SIG-M5 treated with dmso at 0.1 percent for 504 hours (cell line): ENCODE results near the gene SUN2.
A peak's percentile ranks its signal among the peaks of the same experiment; 100 is the strongest.
"Not testable (repeated sequence)": the region's sequence is repeated elsewhere in the genome, so short reads cannot be mapped to it uniquely, and the experiment has no call there.

Experiments
- DNase-seq: peaks from one replicate; lab custom pipeline; 2025; ENCODE audit not compliant: unreplicated experiment; lab: John Stamatoyannopoulos, UW

Gene SUN2, protein sequence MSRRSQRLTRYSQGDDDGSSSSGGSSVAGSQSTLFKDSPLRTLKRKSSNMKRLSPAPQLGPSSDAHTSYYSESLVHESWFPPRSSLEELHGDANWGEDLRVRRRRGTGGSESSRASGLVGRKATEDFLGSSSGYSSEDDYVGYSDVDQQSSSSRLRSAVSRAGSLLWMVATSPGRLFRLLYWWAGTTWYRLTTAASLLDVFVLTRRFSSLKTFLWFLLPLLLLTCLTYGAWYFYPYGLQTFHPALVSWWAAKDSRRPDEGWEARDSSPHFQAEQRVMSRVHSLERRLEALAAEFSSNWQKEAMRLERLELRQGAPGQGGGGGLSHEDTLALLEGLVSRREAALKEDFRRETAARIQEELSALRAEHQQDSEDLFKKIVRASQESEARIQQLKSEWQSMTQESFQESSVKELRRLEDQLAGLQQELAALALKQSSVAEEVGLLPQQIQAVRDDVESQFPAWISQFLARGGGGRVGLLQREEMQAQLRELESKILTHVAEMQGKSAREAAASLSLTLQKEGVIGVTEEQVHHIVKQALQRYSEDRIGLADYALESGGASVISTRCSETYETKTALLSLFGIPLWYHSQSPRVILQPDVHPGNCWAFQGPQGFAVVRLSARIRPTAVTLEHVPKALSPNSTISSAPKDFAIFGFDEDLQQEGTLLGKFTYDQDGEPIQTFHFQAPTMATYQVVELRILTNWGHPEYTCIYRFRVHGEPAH

DNA sequence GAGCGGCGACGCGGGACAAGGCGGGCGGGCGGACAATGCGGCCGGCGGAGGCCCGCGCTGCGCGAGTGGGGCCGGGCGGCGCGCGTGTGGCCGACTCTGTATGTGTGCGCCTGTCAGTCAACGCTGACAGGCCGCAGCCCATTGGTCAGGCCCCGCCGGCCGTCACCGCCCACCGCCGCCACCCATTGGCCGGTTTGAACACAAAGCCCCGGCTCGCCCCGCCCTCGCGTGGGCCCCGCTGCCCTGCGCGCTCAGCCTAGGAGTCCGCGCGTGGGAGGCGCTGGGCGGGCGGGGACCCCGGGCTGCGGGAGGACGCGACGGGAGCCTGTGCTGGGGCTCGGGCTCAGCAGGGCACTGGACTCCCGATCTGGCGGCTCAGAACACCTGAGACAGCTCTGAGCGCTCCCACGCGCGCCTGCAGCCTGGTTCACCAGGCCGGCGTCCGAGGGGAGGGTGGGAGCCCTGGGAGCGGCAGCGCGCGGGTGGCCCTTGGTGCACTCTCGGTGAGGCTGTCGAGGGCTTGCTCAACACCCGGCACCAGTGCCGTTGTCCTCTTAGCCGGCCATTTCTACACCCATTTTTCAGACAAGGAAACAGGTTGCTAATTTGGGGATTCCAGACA, at the start of gene SUN2:
SUN2 (minus strand) TSS at position 88 of the 622 bp plus-strand sequence. CDS start 3,370 bp downstream, outside the sequence.
- peak; percentile 59 for DNase-seq

DNA sequence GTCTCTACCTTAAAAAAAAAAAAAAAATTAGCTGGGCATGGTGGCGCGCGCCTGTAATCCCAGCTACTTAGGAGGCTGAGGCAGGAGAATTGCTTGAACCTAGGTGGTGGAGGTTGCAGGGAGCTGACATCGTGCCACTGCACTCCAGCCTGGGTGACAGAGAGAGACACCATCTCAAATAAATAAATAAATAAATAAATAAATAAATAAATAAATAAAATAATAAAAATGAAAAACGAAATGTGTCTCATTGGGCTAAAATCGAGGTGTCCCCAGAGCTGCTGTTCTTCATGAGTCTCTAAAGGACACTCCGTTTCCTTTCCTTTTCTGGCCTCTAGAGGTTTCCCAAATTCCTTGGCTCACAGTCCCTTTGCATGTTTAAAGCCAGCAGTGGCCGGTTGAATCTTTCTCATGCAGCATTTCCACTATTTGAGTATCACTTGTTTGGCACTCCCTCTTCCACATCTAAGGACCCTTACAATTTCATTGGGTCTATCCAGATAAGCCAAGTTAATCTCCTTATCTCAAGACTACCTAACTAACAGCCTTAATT, 49.3 kb upstream of the SUN2 start:
- not testable (repeated sequence) for DNase-seq

DNA sequence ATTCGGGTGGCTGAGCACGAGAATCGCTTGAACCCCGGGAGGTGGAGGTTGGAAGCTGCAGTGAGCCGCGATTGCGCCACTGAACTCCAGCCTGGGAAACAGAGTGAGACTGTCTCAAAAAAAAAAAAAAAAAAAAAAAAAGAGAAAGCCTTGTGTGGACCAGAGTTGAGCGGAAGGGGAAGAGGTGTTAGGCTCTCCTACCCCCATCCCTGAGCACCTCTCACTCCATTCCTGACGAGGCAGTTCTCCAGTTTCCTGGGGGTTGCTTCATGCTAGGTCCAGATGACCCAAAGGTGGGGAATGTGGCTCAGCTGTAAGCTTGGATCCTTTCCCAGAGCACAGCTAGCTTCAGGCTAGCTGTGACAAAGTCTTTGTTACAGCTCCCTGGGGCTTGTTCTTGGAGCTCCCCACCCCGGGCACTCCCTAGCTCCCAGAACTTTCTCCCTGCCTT, 46.9 kb upstream of the SUN2 start:
- no peak for DNase-seq

DNA sequence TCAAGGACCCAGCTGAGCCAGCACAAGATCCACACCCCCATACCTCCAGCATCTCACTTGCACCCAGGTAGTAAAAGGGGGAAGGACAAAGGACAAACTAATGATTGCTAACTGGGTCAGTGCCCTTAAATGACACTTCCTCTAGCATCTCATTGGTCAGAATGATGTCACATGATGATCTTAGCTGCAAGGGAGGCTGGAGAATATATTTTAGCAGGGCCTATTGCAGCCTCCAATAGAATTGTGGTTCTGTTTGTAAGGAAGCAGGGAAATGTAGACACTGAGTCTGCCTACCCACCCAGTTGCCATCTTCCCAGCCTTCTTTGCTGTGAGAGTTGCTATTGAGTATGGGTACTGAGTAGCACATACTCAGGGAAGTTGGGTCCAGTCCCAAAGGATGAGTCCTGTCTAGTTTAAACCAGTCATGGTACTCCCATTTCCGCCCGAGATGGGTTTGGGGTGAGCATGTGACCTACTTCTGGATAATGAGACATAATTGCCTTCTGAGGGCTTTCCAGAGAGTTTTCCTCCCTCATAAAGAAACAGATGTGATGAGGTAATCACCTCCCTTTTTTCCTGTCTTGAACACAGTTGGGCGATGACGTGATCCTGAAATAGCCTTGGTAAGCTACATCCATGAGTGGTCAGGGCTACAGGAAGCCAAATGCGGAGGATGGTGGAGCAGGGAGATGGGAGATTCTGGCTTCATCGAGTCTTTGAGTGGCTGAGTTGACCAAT, 43.6 kb upstream of the SUN2 start:
- DNase-seq, result no peak

DNA sequence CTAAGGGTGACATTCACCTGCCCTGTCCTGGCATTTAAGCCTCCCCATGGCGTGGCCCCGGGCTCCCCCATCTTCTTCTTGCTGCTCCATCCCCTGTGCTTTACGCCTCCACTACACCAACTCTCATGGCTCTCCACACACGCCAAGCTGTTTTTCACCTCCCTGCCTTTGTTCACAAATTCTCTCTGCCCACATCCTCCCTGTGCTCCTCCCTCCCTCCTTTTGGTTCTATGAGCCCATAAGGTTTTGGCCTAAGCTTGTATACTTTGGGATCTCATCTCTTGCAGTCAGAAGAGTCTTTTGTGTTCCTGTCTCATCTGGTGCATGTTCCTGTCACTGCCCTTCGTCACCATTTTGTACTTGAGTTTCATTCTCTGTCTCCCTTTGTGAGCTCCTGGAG, 42.7 kb upstream of the SUN2 start:
- DNase-seq, result no peak

DNA sequence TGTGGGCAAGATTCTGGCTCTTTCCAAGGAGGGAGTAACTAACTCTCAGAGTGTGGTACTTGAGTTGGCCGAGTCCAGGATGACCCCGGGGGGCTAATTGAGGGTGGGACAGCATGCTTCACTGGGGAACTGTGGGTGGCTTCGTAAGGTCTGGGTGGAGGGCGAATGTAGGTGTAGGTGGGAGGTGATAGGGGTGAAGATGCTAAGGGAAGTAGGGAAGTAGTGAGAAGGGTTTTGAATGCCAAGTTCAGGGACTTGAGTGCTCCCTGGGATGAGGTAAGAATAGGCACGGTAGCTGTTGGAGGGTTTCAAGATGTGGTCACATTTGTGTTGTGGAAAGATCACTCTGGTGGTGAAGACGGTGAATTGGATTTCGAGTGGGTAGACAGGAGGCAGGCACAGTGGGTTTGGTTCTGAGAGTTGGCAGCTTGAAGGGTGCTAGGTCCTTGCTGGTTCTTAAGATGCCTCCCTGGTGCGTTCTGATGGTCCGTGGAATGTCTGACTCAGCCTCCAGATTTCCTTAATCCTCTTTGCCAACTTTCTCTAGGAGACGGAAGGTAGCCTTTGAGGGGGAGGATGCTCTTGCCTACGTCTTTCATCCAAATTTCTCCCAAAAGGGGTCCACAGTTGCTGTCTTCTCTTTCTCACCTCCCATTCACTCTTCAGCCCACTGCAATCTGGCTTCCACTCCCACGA, 40.6 kb upstream of the SUN2 start:
- DNase-seq, result no peak

DNA sequence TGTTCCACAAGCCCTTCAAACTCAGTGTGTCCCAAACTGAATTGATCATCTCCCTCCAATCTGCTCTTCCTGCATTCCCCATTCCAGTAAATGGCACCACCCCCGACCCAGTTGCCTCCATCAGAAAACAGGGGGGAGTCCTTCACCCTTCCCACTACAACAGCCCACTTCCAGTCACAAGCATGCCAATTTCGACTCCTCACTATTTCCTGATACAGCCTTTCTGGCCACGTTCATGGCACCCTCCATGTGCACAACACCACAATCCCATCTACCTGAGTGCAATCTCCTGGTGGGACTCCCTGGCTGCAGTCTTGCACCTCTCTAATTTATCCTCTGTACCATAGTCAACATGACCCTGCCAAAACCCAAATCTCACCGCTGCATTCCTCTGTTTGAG, 39.8 kb upstream of the SUN2 start:
- no peak for DNase-seq

DNA sequence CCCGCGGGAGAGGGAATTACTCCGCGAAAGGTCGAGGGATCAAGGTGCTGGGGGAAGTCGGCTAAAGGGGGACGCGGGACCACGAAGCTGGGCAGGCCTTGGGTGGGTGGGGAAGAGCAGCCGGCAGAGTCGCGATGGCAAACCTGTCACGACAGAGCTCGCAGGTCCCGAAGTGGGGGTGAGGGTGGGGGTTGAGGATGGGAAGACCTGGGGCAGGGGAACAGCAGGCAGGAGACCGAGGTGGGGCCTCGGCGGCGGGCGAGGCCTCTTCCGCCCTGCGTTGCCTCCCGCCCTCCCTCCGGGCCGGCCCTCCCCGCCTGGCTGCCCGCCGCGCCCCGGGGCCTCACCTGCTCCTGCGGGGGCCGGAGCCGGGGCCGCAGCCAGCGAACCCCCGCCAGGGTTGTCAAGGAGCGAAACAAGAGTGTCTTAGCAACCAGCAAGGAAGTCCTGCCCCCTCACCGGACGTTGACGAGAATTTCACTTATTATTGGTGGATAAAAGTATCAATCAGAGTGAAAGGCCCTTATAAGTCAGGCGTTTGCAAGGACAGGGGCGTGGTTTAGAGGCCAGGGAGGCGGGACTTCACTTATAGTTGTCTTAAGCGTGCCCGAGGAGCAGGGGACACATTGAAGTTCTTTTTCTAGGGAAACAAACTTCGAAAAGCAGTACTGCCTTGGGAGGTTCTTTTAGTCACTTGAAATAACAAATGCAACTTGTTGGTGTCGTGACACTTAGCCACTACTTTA, 38.1 kb upstream of the SUN2 start, which contains the start of gene DNAL4:
DNAL4 (minus strand) TSS at position 423 of the 746 bp plus-strand sequence. CDS start 11,412 bp downstream, outside the sequence.
- peak; percentile 97 for DNase-seq

DNA sequence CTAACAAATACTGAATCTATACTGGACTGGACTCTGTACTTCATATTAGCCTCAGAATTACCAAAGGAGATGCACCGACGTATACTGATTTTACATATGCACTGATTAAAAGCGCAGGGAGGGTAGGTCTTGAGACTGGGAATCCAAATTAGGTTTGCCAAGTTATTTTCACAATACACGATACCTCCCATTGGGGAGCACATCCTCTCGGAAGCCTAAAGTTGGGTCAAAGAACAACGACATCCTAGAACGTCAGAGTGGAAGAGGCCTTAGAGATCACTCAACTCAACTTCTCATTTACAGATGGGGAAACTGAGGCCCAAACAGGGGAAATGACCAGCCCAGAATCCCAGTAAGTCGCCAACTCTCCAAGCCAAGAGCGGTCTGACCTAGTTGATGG, 37.5 kb upstream of the SUN2 start:
- no peak for DNase-seq

DNA sequence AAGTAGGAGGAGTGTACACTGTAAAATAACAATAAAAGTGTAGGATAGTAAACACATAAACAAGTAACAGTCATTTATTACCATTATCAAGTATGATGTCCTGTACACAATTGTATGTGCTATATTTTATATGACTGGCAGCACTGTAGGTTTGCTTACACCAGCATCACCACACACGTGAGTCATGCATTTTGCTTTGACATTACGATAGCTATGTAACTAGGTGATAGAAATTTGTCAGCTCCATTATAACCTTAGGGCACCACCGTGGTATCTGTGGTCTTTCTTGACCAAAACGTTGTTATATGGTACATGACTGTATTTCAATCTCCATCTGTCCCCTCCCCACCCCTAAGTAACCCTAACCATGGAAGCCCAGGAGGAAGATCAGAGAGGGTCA, 37.0 kb upstream of the SUN2 start:
- no peak for DNase-seq

DNA sequence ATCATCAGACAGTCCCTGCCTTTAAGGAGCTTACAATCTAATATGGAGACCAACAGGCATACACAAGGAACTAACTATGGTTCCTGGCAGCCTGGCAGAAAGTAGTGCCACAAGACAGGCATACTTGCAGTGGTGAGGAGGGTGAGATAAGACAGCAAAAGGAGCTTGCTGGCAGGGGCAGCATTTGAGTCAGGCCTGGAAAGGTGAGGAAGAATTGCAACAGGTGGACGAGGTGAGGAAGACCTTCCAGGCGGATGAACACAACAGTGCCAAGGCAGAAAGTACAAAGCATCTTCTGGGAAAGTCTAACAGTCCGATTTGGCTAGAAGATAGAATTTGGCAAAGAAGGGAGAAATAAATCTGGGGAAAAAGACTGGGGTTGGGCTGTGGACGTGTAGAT, 33.8 kb upstream of the SUN2 start:
- no peak for DNase-seq

DNA sequence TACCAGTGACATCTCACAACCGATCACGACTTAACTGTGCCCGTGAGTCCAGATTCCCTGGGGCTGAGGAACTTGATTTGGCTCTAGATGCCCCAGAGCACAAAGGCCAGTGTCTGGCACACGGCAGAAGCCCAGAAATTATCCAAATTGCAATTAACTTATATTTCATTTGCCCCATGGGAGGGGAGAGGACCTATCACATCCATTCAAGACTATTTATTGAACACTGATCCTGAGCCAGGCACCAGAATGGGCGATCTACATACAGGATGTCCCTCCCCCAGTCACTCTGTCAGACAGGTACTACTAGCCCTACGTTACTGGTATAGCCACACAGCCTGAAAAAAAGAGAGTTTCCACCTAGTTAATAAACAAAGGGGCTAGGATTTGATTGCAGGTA, 33.0 kb upstream of the SUN2 start:
- DNase-seq, result no peak

DNA sequence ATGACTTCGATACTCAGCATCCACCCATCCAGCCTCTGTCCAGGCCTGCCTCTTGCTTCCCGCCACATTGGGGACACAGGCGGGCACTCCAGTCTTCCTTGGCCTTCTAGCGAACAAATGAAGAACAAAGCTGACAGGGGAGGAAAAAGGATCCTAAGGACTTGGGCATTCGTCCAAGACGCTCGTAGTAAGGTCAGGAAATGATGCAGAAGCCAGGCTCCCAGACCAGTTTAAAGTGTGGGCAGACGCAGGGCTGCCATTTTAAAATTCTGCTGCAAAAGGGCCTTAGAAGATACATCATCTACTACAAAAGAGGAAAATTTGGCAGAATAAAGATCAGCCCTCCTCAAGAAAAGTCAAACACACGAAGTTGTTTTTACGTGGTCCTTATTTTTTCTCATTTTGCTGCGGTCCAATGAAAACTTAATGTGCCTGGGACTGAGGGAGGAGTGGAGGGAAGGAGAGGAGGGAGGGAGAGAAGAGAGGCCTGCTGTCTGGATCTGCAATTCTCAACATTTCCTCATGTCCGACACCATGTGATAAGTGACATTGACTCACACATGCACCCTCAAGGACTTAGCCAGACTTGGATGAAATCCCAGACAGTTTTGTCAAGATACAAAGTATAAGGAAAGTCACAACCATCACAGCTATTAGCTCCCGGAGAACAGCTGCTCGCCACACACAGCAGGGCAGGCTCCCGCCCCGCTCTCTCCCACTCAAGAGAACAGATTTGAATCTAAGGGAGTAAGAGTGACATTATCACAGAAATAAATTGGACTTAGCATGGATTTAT, 32.4 kb upstream of the SUN2 start:
- DNase-seq, result no peak

DNA sequence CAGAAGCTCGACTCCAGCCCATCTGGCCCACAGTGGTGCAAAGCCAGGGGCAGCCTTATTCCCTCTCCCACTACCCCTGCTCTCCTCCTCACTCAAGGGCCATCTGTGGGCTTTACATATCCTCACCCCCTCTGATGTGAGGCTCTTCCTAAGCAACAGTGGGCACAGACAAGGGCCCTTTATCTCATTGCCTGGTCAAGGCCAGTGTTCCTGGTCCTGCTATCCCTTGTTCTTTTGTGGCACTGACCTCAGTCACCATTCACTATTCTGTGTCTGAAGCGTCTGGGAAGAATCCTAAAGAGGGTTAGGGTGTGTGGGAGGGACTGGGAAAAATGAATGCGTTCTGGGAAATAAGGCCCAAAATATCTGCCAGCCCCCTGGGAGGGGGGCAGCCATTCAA, 30.8 kb upstream of the SUN2 start:
- DNase-seq, result no peak

DNA sequence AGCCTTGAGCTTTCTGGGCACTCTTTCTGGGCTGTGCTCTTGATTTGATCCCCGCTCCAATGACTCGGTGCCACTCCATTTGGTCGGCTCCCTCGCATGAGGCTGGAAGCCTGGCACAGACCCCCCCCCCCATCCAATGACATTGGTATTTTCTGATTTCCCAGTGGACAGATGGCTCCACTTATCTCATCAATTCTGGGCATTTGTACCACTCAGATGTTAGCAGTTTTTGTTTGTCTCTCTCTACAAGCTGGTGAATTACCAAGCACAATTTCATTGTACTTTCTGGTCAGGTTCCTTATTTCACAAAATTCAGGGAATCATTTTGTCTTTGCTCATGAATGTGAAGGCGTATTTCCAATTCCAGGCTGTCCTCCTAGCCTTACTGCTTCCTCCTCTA, 29.1 kb upstream of the SUN2 start:
- DNase-seq, result no peak

DNA sequence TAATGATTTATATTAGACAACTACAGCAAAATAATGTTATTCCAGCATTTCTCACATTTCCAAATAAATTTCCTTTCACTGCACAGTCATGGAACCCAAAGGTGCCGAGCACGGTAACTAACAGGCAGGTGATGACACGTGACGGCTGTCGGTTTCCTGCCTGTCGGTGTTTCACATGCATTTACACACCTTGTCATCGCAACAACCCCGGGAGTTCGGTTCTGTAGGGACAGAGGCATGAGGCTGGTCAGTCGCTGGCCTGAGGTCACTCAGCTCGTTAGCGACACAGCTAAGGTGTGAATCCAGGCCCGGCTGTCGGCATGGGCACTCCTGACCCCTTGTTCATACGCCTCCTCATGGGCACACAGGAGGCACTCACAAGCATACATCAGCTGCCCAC, 28.2 kb upstream of the SUN2 start:
- DNase-seq, result no peak

DNA sequence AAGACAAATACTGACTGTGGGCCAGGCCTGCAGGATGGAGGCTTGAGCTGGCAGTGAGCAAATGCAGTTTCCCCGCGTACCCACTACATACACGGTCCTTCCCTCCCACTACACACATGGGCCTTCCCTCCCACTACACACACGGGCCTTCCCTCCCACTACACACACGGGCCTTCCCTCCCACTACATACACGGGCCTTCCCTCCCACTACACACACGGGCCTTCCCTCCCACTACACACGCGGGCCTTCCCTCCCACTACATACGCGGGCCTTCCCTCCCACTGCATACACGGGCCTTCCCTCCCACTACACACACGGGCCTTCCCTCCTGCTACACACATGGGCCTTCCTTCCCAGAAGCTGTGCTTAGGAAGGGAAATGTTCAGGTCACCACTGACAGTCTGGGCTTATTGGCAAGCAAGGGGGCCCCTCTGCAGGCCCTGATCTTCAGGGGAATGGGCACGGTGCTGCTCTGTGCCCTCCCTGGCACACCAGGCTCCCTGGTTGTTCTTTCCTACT, 27.4 kb upstream of the SUN2 start:
- DNase-seq, result no peak

DNA sequence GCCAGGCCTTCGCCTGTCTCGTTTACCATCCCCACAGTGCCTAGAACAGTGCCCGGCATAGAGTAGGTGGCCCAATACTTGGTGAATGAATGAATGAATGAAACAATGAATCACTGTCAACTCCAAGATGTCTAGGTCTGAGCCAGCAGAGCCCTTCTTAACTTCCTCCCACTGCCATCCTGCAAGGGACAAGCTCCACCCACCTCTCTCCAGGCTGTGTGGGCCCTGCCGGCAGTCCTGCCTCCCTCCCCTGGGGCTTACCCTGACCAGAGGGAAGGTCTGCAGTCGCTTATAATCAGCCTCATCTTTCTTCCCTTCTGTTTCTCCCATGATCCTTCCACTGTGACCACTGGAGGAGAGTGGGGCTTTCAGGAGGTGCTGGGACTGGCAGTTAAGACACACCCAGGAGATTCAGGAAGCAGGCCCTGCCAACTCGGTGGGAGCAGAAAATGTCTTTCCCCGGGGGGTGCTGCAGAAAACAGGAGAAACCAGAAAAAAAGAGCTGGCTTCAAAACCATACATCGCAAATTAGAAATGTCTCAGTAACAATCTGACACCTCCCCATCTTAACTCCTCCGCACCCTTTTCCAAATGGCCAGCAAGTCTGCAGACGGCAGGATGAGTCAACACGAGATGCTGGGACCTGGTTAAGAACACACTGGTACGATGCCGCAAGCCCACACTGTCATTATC, 26.8 kb upstream of the SUN2 start:
- no peak for DNase-seq
